Osteocyte (in vitro differentiated cells): Measurements from ENCODE around the gene TCF7L1. TPM values are rescaled to one million over a fixed set of nuclear protein-coding genes. Genes with fewer than 3 reads are reported as not detected.

Source experiments
- DNase-seq: peaks from one replicate; pipeline ENCODE4 v3.0.0; 2021; ENCODE audit warnings: mixed read lengths; ENCODE audit not compliant: unreplicated experiment; ENCODE audit errors: extremely low spot score
- H3K27ac Mint-ChIP-seq: one replicate; pipeline ENCODE4 v1.8.0; 2021; ENCODE audit warnings: mild to moderate bottlenecking, mixed read lengths; ENCODE audit not compliant: unreplicated experiment
- H3K27me3 Mint-ChIP-seq: one replicate; pipeline ENCODE4 v1.8.0; 2021; ENCODE audit warnings: mixed read lengths; ENCODE audit not compliant: unreplicated experiment
- H3K36me3 Mint-ChIP-seq: one replicate; pipeline ENCODE4 v1.8.0; 2021; ENCODE audit warnings: mixed read lengths; ENCODE audit not compliant: unreplicated experiment
- H3K4me1 Mint-ChIP-seq: one replicate; pipeline ENCODE4 v1.8.0; 2021; ENCODE audit warnings: mixed read lengths; ENCODE audit not compliant: unreplicated experiment
- H3K4me3 Mint-ChIP-seq: one replicate; pipeline ENCODE4 v1.8.0; 2021; ENCODE audit warnings: mild to moderate bottlenecking, moderate library complexity, mixed read lengths; ENCODE audit not compliant: unreplicated experiment
- H3K9me3 Mint-ChIP-seq: one replicate; pipeline ENCODE4 v1.8.0; 2021; ENCODE audit warnings: mixed read lengths; ENCODE audit not compliant: unreplicated experiment
- total RNA-seq: library from RNA; stranded (reverse); gene quantifications from 2 replicates; pipeline ENCODE4 v1.2.1, GENCODE V29; 2021
- TF ChIP-seq, protein P1 (sequence below): fragments of 200-600 bp; sonication (generic); IDR thresholded peaks from 2 replicates; pipeline ENCODE4 v1.5.0; 2021; ENCODE audit warnings: antibody characterized with exemption, mild to moderate bottlenecking, moderate library complexity

TCF7L1 gene
- total RNA-seq, 1 donor from 2014 or later, result 31.8 TPM

GRCh38 chr2:85185431-85185940 lies 52.3 kb downstream of the TCF7L1 start:
- Mint-ChIP-seq H3K9me3 (no peaks in the 10 kb centered on the region), H3K36me3 (peaks cover 11% of the 10 kb centered on the region), H3K27me3 (no peaks in the 10 kb centered on the region), H3K27ac (no peak overlapping the region), H3K4me1 (peaks cover 50% of the 10 kb centered on the region), H3K4me3 (no peak overlapping the region)
- TF ChIP-seq, protein P1, sequence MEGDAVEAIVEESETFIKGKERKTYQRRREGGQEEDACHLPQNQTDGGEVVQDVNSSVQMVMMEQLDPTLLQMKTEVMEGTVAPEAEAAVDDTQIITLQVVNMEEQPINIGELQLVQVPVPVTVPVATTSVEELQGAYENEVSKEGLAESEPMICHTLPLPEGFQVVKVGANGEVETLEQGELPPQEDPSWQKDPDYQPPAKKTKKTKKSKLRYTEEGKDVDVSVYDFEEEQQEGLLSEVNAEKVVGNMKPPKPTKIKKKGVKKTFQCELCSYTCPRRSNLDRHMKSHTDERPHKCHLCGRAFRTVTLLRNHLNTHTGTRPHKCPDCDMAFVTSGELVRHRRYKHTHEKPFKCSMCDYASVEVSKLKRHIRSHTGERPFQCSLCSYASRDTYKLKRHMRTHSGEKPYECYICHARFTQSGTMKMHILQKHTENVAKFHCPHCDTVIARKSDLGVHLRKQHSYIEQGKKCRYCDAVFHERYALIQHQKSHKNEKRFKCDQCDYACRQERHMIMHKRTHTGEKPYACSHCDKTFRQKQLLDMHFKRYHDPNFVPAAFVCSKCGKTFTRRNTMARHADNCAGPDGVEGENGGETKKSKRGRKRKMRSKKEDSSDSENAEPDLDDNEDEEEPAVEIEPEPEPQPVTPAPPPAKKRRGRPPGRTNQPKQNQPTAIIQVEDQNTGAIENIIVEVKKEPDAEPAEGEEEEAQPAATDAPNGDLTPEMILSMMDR, result no peak
- no peak for DNase-seq

GRCh38 chr2:85187069-85187468 lies 53.9 kb downstream of the TCF7L1 start:
- no peaks in the 10 kb centered on the region for H3K27me3 Mint-ChIP-seq
- peaks cover 35% of the 10 kb centered on the region for H3K4me1 Mint-ChIP-seq
- no peak for DNase-seq
- H3K27ac Mint-ChIP-seq, result no peak overlapping the region
- no peaks in the 10 kb centered on the region for H3K9me3 Mint-ChIP-seq
- peaks cover 11% of the 10 kb centered on the region for H3K36me3 Mint-ChIP-seq
- H3K4me3 Mint-ChIP-seq, result no peak overlapping the region
- TF ChIP-seq, protein P1, result no peak

- TF ChIP-seq, protein P1, result no peak
- peak overlapping the region; percentile 27 for H3K27ac Mint-ChIP-seq
- no peak for DNase-seq
- no peaks in the 10 kb centered on the region for H3K27me3 Mint-ChIP-seq
- no peaks in the 10 kb centered on the region for H3K9me3 Mint-ChIP-seq
- peaks cover 19% of the 10 kb centered on the region for H3K4me1 Mint-ChIP-seq
- peaks cover 14% of the 10 kb centered on the region for H3K36me3 Mint-ChIP-seq
- no peak overlapping the region for H3K4me3 Mint-ChIP-seq
Measured at GRCh38 chr2:85188852-85189251, 55.7 kb downstream of the TCF7L1 start.

DNA sequence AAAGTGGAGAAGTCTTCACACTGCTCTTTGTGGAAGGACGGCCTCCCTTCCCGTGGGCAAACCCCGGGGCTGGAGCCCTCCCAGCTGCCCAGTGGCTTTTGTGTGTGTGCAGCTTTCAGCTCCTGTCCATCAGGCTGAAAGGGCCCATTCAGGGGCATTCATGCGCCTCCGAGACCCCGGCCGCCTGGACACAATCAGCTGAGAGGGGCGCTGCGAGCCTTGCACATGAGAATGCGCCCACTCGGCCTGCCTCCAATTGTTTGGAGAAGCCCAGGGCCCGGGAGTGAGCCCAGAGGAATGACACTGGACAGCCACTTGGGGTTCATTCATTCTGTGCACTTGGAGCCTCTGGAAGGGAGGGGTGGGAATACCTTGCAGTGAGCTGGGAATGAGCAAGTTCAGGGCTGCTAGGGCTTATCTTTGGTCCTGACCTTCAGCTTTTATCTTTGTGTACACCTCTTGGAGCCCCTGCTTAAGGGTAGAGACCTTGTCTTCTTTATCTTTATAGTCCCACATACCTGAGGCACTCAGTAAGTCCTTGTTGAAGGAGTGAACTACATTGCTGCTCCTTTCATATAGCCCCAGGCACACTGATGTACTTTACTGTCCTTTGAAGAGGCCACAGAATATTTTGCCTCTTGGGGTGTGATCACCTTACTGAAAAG lies 56.5 kb downstream of the TCF7L1 start:
- no peaks in the 10 kb centered on the region for H3K27me3 Mint-ChIP-seq
- no peaks in the 10 kb centered on the region for H3K9me3 Mint-ChIP-seq
- no peak overlapping the region for H3K27ac Mint-ChIP-seq
- no peak overlapping the region for H3K4me3 Mint-ChIP-seq
- TF ChIP-seq, protein P1, result no peak
- peaks cover 14% of the 10 kb centered on the region for H3K4me1 Mint-ChIP-seq
- DNase-seq, result no peak
- H3K36me3 Mint-ChIP-seq, result peaks cover 15% of the 10 kb centered on the region

DNA sequence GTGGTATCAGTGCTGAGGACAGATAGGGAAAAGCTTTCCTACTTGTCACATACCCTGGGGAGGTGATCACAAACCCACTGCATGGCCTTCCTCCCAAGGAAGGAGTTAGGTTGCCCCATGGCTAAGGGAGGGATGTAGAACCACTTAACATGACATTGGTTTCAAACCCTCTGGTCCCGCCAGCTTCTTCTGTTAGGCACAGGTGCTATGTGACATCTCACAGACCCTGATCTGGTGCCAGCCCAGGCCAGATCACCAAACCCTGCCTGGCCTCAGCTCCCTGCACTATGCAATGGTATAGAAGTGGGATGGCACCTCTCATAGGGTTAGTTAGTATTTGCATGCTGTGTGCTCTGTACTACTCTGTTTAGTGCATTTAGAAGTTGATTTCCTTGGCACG lies 58.0 kb downstream of the TCF7L1 start:
- no peak for DNase-seq
- Mint-ChIP-seq H3K4me1 (peaks cover 14% of the 10 kb centered on the region), H3K27me3 (no peaks in the 10 kb centered on the region), H3K4me3 (no peak overlapping the region), H3K27ac (no peak overlapping the region), H3K9me3 (no peaks in the 10 kb centered on the region), H3K36me3 (peaks cover 11% of the 10 kb centered on the region)
- TF ChIP-seq, protein P1, result no peak
